ENCODE data around the gene NBEAL2.
"Not testable (repeated sequence)": the region's sequence is repeated elsewhere in the genome, so short reads cannot be mapped to it uniquely, and the experiment has no call there.

The NBEAL2 gene

GRCh38 chr3:47016086-47016933 is 36.8 kb downstream of the NBEAL2 start:
- DNase-seq: no peak

GRCh38 chr3:47016934-47017435 is 37.5 kb downstream of the NBEAL2 start:
- peak; percentile 63 for DNase-seq

- DNase-seq: no peak
Observed at GRCh38 chr3:47017504-47018268, 38.2 kb downstream of the NBEAL2 start.

- no peak for DNase-seq
Observed at GRCh38 chr3:47018269-47018611, 38.8 kb downstream of the NBEAL2 start.

- peak; percentile 89 for DNase-seq
Observed at GRCh38 chr3:47019201-47019600, 39.7 kb downstream of the NBEAL2 start.

- no peak for DNase-seq
Observed at GRCh38 chr3:47020311-47020710, 40.8 kb downstream of the NBEAL2 start.

- DNase-seq: no peak
Observed at GRCh38 chr3:47022641-47023071, 43.2 kb downstream of the NBEAL2 start.

- DNase-seq: peak; percentile 26
Observed at GRCh38 chr3:47024932-47025331, 45.5 kb downstream of the NBEAL2 start.

DNA sequence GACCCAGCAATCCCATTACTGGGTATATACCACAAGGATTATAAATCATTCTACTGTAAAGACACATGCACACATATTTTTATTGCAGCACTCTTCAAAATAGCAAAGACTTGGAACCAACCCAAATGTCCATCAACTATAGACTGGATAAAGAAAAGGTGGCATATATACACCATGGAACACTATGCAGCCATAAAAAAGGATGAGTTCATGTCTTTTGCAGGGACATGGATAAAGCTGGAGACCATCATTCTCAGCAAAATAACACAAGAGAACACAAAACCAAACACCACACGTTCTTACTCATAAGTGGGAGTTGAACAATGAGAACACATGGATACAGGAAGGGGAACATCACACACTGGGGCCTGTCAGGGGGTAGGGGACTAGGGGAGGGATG is 47.0 kb downstream of the NBEAL2 start:
- not testable (repeated sequence) for DNase-seq

DNA sequence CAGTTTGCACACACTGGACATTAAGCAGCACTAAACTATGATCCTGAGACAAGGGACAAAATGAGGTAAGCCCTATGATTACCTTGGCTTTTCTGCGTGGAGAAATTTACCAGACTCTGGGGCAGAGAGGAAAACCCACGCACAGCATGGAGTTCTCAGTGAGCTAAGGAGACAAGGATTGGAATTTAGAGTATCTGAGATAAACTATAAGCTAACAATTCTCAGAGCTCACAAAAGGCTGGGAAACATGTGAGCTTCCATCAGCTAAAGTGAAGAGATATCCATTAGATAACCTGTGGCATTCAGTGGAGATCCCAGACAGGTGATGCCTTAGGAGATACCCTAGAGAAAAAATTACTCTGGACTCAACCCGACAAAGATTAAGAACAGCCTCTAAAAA is 48.7 kb downstream of the NBEAL2 start:
- DNase-seq: no peak

DNA sequence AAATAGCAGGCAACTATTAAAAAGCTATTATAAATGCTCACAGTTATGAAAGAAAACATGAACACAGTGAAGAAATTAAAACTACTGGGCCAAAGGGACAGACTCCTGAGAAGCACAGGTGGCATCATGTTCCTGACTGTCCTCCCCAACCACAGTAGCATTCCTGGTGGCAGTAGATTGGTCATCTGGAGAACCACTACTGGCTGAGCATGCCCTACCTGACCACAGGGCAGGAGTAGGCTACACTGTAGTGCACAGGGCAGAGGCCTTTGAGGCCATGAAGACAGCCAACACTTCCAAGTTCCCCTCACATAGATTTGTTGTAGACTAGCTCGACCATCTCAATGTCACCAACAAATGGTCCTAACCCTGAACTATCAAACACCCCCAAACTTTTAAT is 49.2 kb downstream of the NBEAL2 start:
- no peak for DNase-seq

DNA sequence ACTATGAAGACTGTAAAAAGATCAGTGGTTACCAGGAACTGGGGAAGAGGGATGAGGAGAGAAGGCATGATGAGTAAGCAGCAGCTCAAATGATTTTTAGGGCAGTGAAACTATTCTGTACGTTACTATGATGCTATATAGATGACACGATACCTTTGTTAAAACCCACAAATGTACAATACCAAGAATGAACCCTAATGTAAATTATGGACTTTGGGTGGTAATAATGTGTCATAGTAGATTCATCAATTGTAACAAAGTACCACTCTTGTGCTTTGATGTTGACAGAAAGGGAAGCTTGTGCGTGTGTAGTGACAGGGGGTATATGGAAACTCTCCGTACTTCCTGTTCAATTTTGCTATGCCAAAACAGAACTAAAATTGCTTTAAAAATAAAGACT is 51.6 kb downstream of the NBEAL2 start:
- DNase-seq: peak; percentile 18

DNA sequence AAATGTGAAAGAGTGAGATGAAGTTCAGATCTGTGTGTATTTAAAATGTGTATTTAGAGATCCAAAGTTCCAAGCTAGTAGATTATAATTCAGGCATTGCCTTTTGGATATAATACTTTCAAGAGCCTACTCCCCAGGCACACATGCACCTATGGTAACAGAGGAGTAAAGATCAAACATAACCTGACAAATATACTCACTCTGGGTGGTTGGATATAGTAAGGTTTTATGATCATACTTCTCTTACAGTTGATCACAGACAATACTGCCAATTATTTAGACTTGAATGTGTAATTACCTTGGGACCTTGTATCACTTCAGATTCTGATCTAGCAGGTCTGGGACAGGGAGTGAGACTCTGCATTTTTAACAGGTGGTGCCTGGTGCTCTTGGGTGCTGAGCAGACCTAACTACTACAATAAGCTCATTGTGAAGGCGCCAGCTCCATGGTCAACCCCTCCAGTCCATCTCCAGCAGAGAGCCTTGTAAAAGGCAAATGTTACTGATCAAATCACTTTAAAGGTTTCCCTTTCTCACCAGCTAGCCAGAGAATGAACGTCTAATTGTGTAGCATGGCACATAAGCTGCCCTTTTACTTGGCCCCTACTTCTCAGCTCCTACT is 55.5 kb downstream of the NBEAL2 start:
- DNase-seq: no peak

DNA sequence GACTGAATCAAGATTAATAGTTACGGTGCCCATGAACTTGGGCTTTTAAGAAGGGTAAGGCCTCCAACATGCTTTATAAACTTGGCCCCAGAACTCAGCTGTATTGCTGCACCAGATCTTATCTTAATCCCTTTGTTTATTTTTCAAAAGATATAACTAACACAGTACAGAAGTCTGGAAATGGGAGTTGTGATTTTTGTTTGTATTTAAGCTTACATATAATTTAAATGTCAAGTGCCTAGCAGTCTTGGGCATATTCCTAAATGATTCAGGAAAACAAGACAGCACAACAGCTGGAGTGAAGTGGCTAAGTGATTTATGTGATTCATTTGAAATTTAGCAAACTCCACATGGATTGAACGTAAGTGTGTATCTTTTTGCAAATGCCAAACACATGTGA is 56.2 kb downstream of the NBEAL2 start:
- no peak for DNase-seq

DNA sequence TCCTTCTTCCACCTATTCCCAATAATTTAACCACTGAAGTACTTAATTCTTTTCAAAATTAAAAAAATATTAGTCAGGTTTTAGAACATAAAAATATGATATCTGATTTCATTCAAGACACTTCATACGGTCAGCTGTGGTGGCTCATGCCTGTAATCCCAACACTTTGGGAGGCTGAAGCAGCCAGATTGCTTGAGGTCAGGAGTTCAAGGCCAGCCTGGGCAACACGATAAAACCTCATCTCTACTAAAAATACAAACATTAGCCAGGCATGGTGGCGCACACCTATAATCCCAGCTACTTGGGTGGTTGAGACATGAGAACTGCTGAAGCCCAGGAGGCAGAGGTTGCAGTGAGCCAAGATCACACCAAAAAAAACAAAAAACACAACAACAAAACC is 56.7 kb downstream of the NBEAL2 start:
- DNase-seq: no peak

GRCh38 chr3:47037302-47037701 is 57.8 kb downstream of the NBEAL2 start:
- not testable (repeated sequence) for DNase-seq

- DNase-seq: no peak
Observed at GRCh38 chr3:47041114-47041513, 61.6 kb downstream of the NBEAL2 start.

DNA sequence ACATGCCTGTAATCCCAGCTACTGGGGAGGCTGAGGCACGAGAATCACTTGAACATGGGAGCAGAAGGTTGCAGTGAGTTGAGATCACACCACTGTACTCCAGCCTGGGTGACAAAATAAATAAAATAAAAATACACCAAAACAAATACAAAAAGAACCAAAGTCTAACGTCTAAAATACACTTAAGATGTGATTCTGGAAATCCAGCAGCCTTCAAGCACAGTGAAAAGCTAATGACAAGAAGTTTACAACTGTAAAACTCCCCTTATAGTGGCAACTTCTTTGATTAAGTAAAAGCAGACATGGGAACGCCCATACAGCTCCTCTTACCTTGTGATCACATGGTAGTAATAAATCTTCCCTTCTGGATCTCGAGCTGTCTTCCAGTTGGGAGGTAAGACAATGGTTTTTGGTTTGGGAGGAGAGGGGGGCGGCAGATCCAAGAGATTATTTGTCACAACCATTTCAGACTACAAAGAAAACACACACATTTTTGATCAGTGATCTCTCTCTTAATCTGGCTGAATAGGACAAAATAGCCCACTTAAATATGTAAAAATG is 62.8 kb downstream of the NBEAL2 start:
- DNase-seq: no peak

GRCh38 chr3:47047069-47047468 is 67.6 kb downstream of the NBEAL2 start:
- DNase-seq: no peak

- DNase-seq: peak; percentile 30
Observed at GRCh38 chr3:47047673-47048072, 68.2 kb downstream of the NBEAL2 start.

GRCh38 chr3:47054412-47054811 is 74.9 kb downstream of the NBEAL2 start:
- peak; percentile 15 for DNase-seq

DNA sequence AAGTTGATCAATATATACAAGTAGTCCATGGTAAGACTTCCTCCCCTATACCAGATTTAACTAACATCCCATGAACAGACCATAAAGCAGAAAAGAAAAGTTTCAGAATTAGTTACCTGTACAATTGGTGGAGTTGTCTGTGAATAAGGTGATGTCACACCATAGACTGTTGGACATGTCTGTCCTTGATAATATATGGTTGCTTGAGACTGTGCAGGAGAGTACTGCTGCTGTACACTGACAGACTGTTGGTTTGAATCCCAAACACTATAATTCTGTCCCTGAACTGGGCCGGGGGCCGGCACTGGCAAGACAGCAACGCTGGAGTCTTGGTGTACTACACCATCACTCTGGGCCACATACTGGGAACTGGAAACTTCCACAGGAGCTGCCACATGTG is 77.2 kb downstream of the NBEAL2 start:
- DNase-seq: peak; percentile 13

DNA sequence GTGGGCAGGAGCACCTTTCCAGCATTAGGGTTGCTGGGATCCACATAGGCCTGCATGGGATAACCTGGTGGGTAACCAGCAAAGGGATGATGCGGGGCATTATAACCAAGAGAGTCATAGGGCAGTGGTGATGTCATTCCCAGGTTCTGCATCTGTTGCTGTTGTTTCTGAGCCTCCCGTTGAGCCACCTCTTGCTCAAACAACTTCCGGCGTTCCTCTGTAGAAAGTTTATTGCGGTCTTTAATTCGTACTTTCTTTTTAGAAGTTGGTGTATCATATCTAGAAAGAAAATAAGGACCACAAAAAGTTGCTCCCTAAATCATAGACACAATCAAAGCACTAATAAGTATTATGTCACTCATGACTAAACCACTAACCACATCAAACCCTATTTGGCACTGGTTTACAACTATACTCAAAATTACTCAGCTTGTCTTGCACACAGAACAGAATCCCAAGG is 77.8 kb downstream of the NBEAL2 start:
- peak; percentile 85 for DNase-seq
